Measurements from ENCODE around the gene SLC6A1. TPM values are rescaled to one million over a fixed set of nuclear protein-coding genes. Genes with fewer than 3 reads are reported as not detected.

Gene SLC6A1
- total and polyA plus RNA-seq, 4 donors = 0.87 to 4.5 (median 1.3) TPM

- ATAC-seq (ENCODE audit: insufficient read depth, low FRiP score) = no peak
- 62 to 88% methylated on average over 7 to 9 of the region's 11 CpGs for WGBS, 2 donors
Measured at GRCh38 chr3:11084677-11085076, 92.1 kb downstream of the SLC6A1 start.

GRCh38 chr3:11085093-11085840 is 92.7 kb downstream of the SLC6A1 start:
- Histone ChIP-seq H3K9me3 (ENCODE audit: control insufficient read depth in 4 of 4, insufficient read depth in 3 of 4, low read length in 3 of 4) (peaks cover 0 to 1% (median 0%) of the 10 kb centered on the region in 4 donors), H3K27ac (ENCODE audit: low read depth in 1 of 2, low read length in 1 of 2) (no peak overlapping the region), H3K9ac (ENCODE audit: insufficient read depth in 1 of 2, low read length in 2 of 2) (no peak overlapping the region), H3K4me1 (ENCODE audit: control insufficient read depth in 5 of 5, insufficient read depth in 5 of 5, low read length in 5 of 5) (no peaks in the 10 kb centered on the region), H3K36me3 (ENCODE audit: control insufficient read depth in 4 of 4, insufficient read depth in 4 of 4, low read length in 4 of 4) (no peaks in the 10 kb centered on the region), H3K27me3 (ENCODE audit: control insufficient read depth in 3 of 3, insufficient read depth in 3 of 3, low read length in 2 of 3) (peaks cover 0 to 5% (median 0%) of the 10 kb centered on the region in 3 donors), H3K4me3 (no peak overlapping the region)
- TF ChIP-seq CTCF (IDR thresholded peaks at IDR 0.05; ENCODE audit: control extremely low read depth, extremely low read depth) = no peak
- no peak for ATAC-seq (ENCODE audit: insufficient read depth, low FRiP score)
- DNase-seq = no peak
- 73 to 84% methylated on average over 10 of the region's 10 CpGs for WGBS, 2 donors

More at GRCh38 chr3:11084677-11085076, 92.1 kb downstream of the SLC6A1 start:
- no peak overlapping the region for H3K27ac ChIP-seq (ENCODE audit: low read depth in 1 of 2, low read length in 1 of 2)
- H3K9me3 ChIP-seq (ENCODE audit: control insufficient read depth in 4 of 4, insufficient read depth in 3 of 4, low read length in 3 of 4) = peaks cover 0 to 1% (median 0%) of the 10 kb centered on the region in 4 donors
- H3K36me3 ChIP-seq (ENCODE audit: control insufficient read depth in 4 of 4, insufficient read depth in 4 of 4, low read length in 4 of 4) = no peaks in the 10 kb centered on the region
- H3K4me3 ChIP-seq = no peak overlapping the region
- DNase-seq = no peak
- no peaks in the 10 kb centered on the region for H3K4me1 ChIP-seq (ENCODE audit: control insufficient read depth in 5 of 5, insufficient read depth in 5 of 5, low read length in 5 of 5)
- TF ChIP-seq CTCF (IDR thresholded peaks at IDR 0.05; ENCODE audit: control extremely low read depth, extremely low read depth) = no peak
- no peak overlapping the region for H3K9ac ChIP-seq (ENCODE audit: insufficient read depth in 1 of 2, low read length in 2 of 2)
- H3K27me3 ChIP-seq (ENCODE audit: control insufficient read depth in 3 of 3, insufficient read depth in 3 of 3, low read length in 2 of 3) = peaks cover 0 to 5% (median 0%) of the 10 kb centered on the region in 3 donors

GRCh38 chr3:11086856-11087255 is 94.3 kb downstream of the SLC6A1 start:
- no peak overlapping the region for H3K9ac ChIP-seq (ENCODE audit: insufficient read depth in 1 of 2, low read length in 2 of 2)
- no peak for ATAC-seq (ENCODE audit: insufficient read depth, low FRiP score)

More at GRCh38 chr3:11086856-11087255, 94.3 kb downstream of the SLC6A1 start:
- no peak overlapping the region for H3K4me3 ChIP-seq
- peaks cover 0 to 9% (median 0%) of the 10 kb centered on the region in 5 donors for H3K4me1 ChIP-seq (ENCODE audit: control insufficient read depth in 5 of 5, insufficient read depth in 5 of 5, low read length in 5 of 5)
- WGBS, 2 donors = 85 to 88% methylated on average over 5 of the region's 5 CpGs
- H3K27ac ChIP-seq (ENCODE audit: low read depth in 1 of 2, low read length in 1 of 2) = no peak overlapping the region
- no peak for DNase-seq
- peaks cover 0 to 1% (median 0%) of the 10 kb centered on the region in 4 donors for H3K9me3 ChIP-seq (ENCODE audit: control insufficient read depth in 4 of 4, insufficient read depth in 3 of 4, low read length in 3 of 4)
- TF ChIP-seq CTCF (IDR thresholded peaks at IDR 0.05; ENCODE audit: control extremely low read depth, extremely low read depth) = no peak
- no peaks in the 10 kb centered on the region for H3K36me3 ChIP-seq (ENCODE audit: control insufficient read depth in 4 of 4, insufficient read depth in 4 of 4, low read length in 4 of 4)
- H3K27me3 ChIP-seq (ENCODE audit: control insufficient read depth in 3 of 3, insufficient read depth in 3 of 3, low read length in 2 of 3) = peaks cover 0 to 7% (median 0%) of the 10 kb centered on the region in 3 donors

Data from lung (tissue), 12 donors.